Endometrial microvascular endothelial cells (primary cell): ENCODE results near the gene IQSEC1. TPM values are rescaled to one million over a fixed set of nuclear protein-coding genes. Genes with fewer than 3 reads are reported as not detected.

ENCODE experiments used
- in situ Hi-C: cut with HindIII; loops from 2 replicates; pipeline ENCODE4 v1.10.0; 2017; ENCODE audit warnings: low sequenced_read_pairs, low pct_unique_long_range_greater_than_20kb; ENCODE audit errors: inconsistent ontology term
- total RNA-seq: library from RNA; depleted of rRNA; stranded (reverse); fragments of >200 nt; gene quantifications from one replicate; pipeline ENCODE4 v1.2.3, GENCODE V29; 2015; ENCODE audit errors: inconsistent ontology term

IQSEC1 gene
- total RNA-seq, 1 donor from 2014 or later = 24.9 TPM

- in situ Hi-C loops = no loop called here
Measured at GRCh38 chr3:13041113-13041776, 32.0 kb downstream of the IQSEC1 start.

- in situ Hi-C loops = no loop called here
Measured at GRCh38 chr3:13040361-13041074, 32.7 kb downstream of the IQSEC1 start.

GRCh38 chr3:13039213-13039896, 33.9 kb downstream of the IQSEC1 start:
- in situ Hi-C loops = no loop called here

- in situ Hi-C loops = no loop called here
Measured at GRCh38 chr3:13037458-13038117, 35.6 kb downstream of the IQSEC1 start.

GRCh38 chr3:13034861-13035260, 38.4 kb downstream of the IQSEC1 start:
- in situ Hi-C loops = no loop called here

- in situ Hi-C loops = no loop called here
Measured at GRCh38 chr3:13034109-13034800, 39.0 kb downstream of the IQSEC1 start.

GRCh38 chr3:13032206-13032605, 41.0 kb downstream of the IQSEC1 start:
- in situ Hi-C loops = no loop called here

GRCh38 chr3:13031621-13032020, 41.6 kb downstream of the IQSEC1 start:
- in situ Hi-C loops = no loop called here

- in situ Hi-C loops = no loop called here
Measured at GRCh38 chr3:13030684-13031083, 42.5 kb downstream of the IQSEC1 start.

GRCh38 chr3:13028010-13028821, 45.0 kb downstream of the IQSEC1 start:
- in situ Hi-C loops = no loop called here

GRCh38 chr3:13027154-13027553, 46.1 kb downstream of the IQSEC1 start:
- in situ Hi-C loops = no loop called here

- in situ Hi-C loops = no loop called here
Measured at GRCh38 chr3:13026534-13026933, 46.7 kb downstream of the IQSEC1 start.

- in situ Hi-C loops = no loop called here
Measured at GRCh38 chr3:13025778-13026518, 47.3 kb downstream of the IQSEC1 start.

GRCh38 chr3:13025090-13025489, 48.1 kb downstream of the IQSEC1 start:
- in situ Hi-C loops = no loop called here

GRCh38 chr3:13024765-13025065, 48.5 kb downstream of the IQSEC1 start:
- in situ Hi-C loops = no loop called here

- in situ Hi-C loops = no loop called here
Measured at GRCh38 chr3:13023971-13024764, 49.1 kb downstream of the IQSEC1 start.
